Dermis microvascular lymphatic vessel endothelial cell (primary cell): ENCODE results near the gene SLC50A1. TPM values are rescaled to one million over a fixed set of nuclear protein-coding genes. Genes with fewer than 3 reads are reported as not detected.

ENCODE experiments used
- DNase-seq, 2 donors: peaks; one replicate each; pipeline versions ENCODE4 v3.0.0 to v3.0.0-alpha.2; 2010; ENCODE audit warnings: low read depth in 2 of 2
- total RNA-seq: library from RNA; depleted of rRNA; stranded (reverse); fragments of >200 nt; gene quantifications from 2 replicates; pipeline ENCODE4 v1.2.1, GENCODE V29; 2014

SLC50A1 gene, protein sequence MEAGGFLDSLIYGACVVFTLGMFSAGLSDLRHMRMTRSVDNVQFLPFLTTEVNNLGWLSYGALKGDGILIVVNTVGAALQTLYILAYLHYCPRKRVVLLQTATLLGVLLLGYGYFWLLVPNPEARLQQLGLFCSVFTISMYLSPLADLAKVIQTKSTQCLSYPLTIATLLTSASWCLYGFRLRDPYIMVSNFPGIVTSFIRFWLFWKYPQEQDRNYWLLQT
- 48.5 and 48.7 TPM in 2 replicates for total RNA-seq

GRCh38 chr1:155135415-155136028, at the start of gene SLC50A1:
Gene SLC50A1 (plus strand): TSS chr1:155135852. CDS start chr1:155135912, 60 bp downstream.
- DNase-seq, result peak; percentile 81 to 95

DNA sequence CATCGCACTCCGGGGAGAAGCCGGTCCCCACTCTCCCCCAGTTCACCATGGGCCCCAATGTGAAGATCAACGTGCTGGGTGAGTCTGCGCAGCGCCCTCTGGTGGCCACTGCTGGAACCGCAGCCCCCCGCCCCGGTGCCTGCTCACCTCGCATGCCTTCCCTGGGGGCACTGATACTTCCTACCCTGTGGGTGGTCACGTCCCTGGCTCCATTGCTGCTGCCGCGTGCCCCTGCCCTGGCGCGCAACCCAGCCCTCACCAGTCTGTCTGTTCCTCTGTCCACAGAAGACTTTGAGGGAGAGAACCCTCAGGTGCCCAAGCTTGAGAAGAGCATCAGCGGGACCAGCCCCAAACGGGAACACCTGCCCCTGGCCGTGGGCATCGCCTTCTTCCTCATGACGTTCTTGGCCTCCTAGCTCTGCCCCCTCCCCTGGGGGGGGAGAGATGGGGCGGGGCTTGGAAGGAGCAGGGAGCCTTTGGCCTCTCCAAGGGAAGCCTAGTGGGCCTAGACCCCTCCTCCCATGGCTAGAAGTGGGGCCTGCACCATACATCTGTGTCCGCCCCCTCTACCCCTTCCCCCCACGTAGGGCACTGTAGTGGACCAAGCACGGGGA, 49.4 kb upstream of the SLC50A1 start:
- DNase-seq, result peak in 1 of 2 donors; percentile 57

GRCh38 chr1:155086856-155087535, 48.7 kb upstream of the SLC50A1 start:
- no peak for DNase-seq

DNA sequence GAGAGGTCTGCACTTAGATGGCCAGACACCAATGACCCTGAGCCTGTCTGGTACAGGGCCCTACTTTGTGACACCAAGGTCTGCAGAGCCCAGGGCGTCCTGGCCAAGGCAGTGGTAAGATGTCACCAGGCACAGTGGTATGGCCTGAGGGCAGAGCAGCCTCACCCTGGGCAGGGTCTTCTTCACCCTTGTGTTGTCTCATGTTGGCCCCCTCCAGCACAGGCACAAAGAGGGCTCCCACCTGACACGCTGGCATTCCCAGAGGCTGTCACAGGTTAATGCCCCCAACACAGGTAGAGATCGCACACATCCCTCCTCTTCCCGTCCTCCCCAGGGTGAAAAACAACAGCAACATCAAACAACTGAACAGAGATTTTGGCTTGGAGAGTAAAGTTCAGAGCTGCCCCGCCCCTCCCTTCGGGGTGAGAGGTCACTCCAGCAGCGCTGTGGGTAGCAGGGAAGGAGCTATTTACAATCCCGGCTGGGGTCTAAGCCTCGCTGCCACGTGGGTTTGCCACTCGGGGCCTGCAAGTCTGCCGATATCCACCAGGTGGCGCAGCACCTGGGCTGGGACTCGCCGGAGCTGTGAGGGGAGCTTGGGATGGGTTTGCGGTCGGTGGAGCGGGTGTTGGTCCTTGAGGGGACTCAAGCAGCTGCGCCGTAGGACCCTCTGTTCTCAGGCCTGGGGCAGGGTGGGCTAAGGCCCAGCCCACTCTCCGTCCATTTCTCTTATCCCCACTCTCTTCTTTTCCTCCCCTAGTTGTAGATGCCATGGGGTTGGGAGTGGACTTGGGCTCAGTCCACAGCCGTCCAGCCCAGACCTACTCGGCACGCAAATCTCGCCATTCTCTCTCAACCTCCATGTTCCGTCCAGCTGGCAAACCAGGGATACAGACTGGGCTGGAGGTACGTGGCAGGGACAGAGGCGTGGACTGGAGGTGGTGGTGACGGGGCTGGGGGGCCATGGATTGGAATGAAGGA, 44.3 kb upstream of the SLC50A1 start:
- DNase-seq, result peak; percentile 52 to 76

GRCh38 chr1:155092131-155092530, 43.5 kb upstream of the SLC50A1 start:
- no peak for DNase-seq

GRCh38 chr1:155092641-155093040, 43.0 kb upstream of the SLC50A1 start:
- no peak for DNase-seq

- DNase-seq, result peak; percentile 43 to 77
Measured at GRCh38 chr1:155093911-155094621, 41.6 kb upstream of the SLC50A1 start.

DNA sequence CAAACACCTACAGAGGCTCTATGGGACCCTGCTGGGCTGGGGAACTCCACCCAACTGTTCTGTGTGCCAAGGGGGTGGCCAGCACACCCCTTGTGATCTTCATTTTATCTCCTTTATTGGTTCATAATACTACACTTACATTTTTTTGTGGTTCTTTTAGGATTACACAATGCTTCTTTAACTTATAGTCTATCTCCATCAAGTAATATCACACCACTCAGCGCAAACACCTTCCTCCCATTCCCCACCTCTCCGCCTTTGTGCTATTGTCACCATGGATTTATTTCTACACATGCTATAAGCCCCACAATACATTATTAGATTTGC, 41.1 kb upstream of the SLC50A1 start:
- DNase-seq, result no peak

- DNase-seq, result no peak
Measured at GRCh38 chr1:155099331-155099730, 36.3 kb upstream of the SLC50A1 start.

GRCh38 chr1:155103325-155103724, 32.3 kb upstream of the SLC50A1 start:
- DNase-seq, result no peak

DNA sequence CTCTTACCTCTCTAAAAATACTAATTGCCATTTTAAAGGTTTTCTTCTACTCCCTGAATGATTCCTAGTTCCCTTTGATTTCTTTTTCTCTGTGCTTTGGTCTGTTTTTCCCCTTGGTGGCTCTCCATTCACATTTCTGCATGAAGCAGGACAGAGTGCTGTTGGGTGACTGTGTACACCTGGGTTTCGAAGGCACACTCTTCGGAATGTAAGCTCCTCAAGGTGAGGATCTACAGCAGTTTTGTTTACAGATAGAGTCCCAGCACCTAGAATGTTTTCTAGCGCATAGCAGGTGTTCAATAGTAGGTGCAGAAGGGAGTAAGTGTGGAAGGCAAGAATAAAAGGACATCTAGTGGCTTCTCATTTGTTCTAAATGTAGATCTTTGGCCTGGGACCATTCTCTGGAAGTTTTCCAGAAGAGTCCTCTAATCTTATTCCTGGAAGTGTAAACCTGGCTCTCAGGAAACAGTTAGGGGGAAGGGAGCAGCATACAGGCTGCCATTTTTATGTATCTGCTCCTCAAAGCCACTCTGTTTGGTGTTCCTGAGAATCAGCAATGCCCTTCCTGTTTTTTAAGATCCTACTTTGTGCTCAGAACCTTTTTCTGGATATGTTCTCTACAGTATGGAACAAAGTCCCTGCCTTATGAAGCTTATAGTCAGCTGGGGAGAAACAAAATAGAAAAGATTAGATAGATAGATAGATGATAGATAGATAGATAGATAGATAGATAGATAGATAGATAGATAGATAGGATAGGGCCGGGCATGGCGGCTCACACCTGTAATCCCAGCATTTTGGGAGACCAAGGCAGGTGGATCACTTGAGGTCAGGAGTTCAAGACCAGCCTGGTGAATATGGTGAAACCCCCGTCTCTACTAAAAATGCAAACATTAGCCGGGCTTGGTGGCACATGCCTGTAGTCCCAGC, 30.8 kb upstream of the SLC50A1 start:
- DNase-seq, result no peak

GRCh38 chr1:155105604-155106011, 30.0 kb upstream of the SLC50A1 start:
- DNase-seq, result peak in 1 of 2 donors; percentile 86

DNA sequence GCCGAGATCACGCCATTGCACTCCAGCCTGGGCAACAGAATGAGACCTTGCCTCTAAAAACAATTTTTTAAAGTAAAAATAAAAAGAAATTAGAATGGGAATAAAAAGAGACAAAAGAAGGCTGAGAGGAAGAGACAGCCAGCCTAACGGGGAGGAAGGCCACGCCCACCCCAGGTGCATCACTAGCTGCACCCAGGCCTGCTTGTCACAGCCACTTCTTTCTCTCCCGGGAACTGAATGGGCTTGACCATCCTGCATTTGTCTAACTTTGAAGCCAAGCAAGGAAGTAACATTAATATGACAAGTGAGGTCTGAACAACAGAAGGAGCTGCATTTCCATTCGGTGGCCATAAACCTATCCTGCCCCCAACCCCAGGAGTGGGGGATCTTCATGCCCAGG, 28.8 kb upstream of the SLC50A1 start:
- DNase-seq, result no peak

GRCh38 chr1:155107309-155108264, 28.1 kb upstream of the SLC50A1 start:
- no peak for DNase-seq

DNA sequence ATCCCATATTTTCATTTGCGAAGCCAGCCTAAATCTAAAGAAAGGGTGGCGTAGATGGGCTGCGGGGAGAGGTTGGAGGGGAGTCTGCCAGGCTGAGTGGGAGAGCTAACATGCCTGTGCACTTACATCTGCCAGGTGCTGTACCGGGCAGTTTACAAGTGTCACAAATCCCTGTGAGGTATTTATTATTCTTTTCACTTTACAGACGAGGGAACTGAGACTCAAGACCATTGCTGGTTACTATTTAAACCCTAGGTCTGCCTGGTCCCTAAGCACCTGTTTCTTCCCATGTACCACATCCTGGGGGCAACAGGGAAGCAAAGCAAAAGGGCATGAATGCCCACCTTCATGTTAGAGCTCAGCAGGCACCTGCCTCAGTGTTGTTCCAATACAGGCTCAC, 27.4 kb upstream of the SLC50A1 start:
- no peak for DNase-seq

GRCh38 chr1:155110381-155110780, 25.3 kb upstream of the SLC50A1 start:
- DNase-seq, result no peak

DNA sequence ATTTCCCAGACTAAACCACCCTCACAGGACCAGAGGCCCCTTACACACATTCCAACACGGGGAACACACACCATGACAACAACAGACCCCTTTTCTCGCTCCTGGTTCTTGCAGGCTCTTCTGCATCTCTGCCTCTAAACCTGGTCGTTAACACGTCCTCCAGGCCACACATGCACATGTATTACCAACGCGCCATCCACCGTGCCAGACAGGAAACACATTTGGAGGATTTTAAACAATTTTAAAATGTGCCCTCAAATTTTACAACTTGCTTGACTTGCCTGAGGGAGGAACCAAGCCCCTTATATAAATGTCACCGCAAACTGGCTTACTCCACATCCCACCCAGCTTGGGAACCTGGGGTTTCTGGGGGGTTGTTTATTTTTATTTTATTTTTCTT, 24.8 kb upstream of the SLC50A1 start:
- DNase-seq, result no peak

DNA sequence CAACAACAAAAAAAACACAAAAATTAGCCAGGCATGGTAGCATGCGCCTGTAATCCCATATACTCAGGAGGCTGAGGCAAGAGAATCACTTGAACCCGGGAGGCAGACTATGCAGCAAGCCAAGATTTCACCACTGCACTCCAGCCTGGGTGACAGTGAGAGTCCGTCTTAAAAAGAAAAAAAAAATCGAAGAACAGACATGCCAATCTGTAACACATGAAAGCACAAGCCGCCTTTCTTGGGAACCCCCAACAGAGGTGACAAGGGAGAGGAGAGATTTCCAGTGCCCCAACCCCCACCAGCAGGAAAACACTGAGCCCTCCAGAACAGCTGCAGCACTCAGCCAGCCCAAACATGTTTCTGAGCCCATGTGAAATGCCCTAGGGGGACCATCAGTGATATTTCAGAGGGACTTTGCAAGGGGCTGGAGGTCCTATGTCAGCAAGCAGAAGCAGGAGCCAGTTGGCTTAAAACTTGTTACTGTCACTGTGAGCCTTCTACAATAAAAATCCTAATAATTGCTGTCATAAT, 22.1 kb upstream of the SLC50A1 start:
- DNase-seq, result no peak
